Bone marrow (tissue), 2 donors: ENCODE measurements around the gene ANXA9.

Experiments
- DNase-seq, 2 donors: peaks; one replicate each; lab custom pipeline; 2025; lab: John Stamatoyannopoulos, UW

Gene ANXA9

GRCh38 chr1:150981805-150982712 is at the start of gene ANXA9:
TSS of gene ANXA9 (plus strand) at chr1:150982292. CDS start at chr1:150983106, 814 bp downstream.
- DNase-seq = no peak

- no peak for DNase-seq
These were observed 37.2 kb upstream of the ANXA9 start for GRCh38 chr1:150944856-150945255.

GRCh38 chr1:150954708-150955107 is 27.4 kb upstream of the ANXA9 start:
- no peak for DNase-seq

- DNase-seq = no peak
These were observed 26.8 kb upstream of the ANXA9 start for GRCh38 chr1:150955280-150955679.

- DNase-seq = no peak
These were observed 24.4 kb upstream of the ANXA9 start for GRCh38 chr1:150957666-150958065.

GRCh38 chr1:150960646-150961045 is 21.4 kb upstream of the ANXA9 start:
- no peak for DNase-seq

GRCh38 chr1:150961756-150962155 is 20.3 kb upstream of the ANXA9 start:
- no peak for DNase-seq

GRCh38 chr1:150963321-150964163 is 18.6 kb upstream of the ANXA9 start:
- DNase-seq = no peak

GRCh38 chr1:150964164-150964489 is 18.0 kb upstream of the ANXA9 start:
- no peak for DNase-seq

GRCh38 chr1:150965605-150966004 is 16.5 kb upstream of the ANXA9 start:
- no peak for DNase-seq

- no peak for DNase-seq
These were observed 16.1 kb upstream of the ANXA9 start for GRCh38 chr1:150966011-150966410.

- DNase-seq = no peak
These were observed 14.2 kb upstream of the ANXA9 start for GRCh38 chr1:150967936-150968335.

GRCh38 chr1:150968491-150968890 is 13.6 kb upstream of the ANXA9 start:
- no peak for DNase-seq

GRCh38 chr1:150969626-150970025 is 12.5 kb upstream of the ANXA9 start:
- no peak for DNase-seq

- no peak for DNase-seq
These were observed 11.1 kb upstream of the ANXA9 start for GRCh38 chr1:150970808-150971582.

GRCh38 chr1:150971583-150972416 is 10.3 kb upstream of the ANXA9 start:
- DNase-seq = no peak

GRCh38 chr1:150972417-150972940 is 9.6 kb upstream of the ANXA9 start:
- no peak for DNase-seq

- no peak for DNase-seq
These were observed 8.7 kb upstream of the ANXA9 start for GRCh38 chr1:150973258-150973835.

GRCh38 chr1:150973836-150974579 is 8.1 kb upstream of the ANXA9 start:
- DNase-seq = peak in 1 of 2 donors; percentile 54
